Left forelimb (tissue), 1 donor: ENCODE results near the gene PPP1R17.

Experiments used
- DNase-seq: peaks from one replicate; pipeline ENCODE4 v3.0.0-alpha.2; 2018; ENCODE audit warnings: low spot score

The PPP1R17 gene

DNA sequence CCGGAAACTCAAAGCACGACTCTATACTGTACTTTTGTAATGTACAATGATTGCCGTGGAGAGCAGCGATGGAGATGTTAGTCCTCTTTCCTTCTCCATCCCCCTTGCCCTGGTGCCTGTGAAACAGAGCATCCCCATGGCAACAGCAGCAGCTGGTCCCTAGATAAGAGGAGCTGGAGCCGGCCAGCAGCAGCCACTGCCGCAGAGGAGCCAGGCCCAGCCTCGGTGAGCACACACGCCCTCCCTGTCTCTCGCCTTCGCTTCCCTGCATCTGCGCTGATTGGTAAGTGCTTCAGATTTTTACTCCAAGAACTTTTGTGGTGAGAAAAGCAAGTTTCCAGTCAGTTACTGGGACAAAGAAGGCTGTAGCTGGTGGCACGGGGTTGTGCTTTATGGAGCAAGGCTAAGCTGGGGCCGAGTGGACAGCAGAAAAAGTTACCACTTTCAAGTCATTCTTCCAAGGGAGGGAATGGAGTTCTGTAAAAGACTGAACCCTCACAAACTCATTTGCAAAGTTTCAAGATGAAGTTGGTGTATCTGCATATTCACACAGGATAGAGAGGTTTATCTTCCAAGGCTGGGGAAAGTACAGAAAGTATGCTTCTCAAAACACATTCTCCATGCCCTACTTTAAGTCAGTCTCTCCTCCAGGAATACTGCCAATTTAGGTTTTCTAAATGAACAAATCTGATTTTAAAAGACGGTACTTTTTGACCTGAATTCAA is at the start of gene PPP1R17:
TSS of gene PPP1R17 (plus strand) at position 192 of the 725 bp plus-strand sequence. CDS start 5,227 bp downstream, outside the sequence.
- DNase-seq, result no peak

DNA sequence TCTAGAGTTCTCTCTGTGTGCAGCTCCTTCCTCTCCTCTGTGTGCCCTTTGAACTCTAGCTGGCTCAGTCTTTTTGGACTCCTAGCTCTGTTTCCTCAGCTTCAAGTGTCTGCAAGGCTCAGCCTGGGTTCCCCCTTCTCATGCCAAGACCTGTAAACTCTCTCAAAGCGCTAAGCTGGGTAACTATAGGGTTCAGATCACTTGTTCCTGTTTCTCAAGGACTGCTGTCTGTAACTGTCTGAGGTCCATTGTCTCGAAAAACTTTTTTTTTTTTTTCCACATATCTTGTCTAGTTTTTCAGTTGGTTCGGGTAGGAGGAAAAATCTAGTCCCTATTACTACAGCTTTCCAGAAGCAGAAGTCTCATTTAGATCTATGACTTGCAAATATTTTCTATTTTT is 46.6 kb upstream of the PPP1R17 start:
- no peak for DNase-seq

DNA sequence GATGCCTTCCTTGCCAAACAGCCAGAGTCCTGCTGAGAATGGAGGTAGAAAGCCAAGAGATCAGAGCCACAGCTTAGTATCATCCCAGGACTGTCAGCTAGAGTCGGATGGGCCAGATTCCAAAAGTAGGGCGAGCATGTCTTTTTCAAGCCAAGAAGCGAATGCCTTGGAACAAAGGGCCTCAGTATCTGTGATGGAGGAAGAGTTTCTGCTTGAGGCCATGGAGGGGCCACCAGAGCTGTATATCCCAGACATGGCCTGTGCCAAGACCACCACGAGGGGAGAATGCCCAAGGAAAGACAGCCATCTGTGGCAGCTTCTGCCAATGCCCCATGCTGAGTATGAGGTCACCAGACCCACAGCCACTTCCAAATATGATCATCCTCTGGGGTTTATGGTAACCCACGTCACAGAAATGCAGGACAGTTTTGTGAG is 44.3 kb upstream of the PPP1R17 start:
- DNase-seq, result no peak

DNA sequence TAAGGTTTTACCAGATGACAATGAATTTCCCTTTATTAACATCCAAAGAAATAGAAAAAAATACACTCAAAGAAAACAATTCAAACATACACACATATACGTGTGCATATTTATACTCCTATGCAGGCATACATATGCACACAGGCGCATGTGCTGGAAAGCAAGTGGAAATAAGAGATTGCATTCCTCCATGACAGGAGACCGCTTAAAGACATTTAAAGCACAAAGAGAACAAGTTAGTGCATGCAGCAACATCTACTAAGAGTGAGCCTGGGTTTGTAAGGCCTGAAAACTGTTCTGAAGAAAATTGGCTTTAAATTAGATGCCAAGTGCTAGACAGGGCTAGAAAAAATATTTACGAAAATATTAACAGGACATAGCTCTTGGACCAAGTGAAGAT is 40.1 kb upstream of the PPP1R17 start:
- no peak for DNase-seq

DNA sequence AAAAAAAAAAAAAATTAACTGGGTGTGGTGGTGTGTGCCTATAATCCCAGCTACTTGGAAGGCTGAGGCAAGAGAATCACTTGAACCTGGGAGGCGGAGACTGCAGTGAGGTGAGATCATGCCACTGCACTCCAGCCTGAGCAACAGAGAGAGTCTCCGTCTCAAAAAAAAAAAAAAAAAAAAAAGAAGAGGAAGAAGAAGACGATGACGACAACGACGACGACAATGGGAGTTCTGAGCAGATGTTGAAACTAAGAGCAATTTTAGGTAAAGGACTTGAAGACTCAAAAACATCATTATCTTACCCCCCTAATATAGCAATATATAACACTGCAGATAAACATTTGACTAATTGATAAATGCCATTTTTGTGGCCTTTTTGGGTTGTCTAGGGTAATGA is 39.5 kb upstream of the PPP1R17 start:
- DNase-seq, result no peak

DNA sequence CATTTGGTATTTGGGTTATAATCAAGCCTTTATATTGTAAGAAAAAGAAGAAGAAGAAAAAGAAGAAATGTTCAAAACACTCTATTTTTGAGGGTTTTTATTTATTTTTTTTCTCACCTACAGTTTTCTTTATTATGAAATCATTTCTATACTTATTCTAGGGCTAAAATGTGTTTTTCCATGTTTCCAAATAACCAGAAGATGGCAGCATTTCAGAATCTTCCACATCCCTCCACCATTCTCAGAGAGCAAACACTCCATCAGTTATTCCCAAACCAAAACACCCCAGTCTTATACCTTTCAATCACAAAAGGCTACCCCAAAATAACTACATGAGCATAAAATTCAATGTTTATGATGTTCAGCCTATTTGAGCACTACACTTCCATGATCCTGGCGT is 38.7 kb upstream of the PPP1R17 start:
- no peak for DNase-seq

DNA sequence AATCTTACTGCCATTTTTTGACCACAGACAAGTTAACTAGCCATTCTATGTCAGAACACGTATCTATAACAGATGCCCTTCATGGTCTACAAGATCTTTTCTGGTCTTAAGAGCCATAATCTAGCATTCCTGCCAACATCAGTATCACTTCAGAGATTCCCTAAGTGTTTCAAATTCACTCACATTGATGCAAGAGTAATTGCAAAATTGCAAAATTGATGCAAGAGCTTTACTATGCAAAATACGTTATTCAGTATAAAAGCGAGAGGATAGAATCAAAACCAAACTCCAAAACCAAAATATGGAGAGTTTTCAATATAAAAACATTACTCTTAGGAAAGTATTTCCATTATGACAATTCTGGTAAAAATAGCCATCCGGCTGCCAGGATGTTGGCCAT is 38.1 kb upstream of the PPP1R17 start:
- no peak for DNase-seq

DNA sequence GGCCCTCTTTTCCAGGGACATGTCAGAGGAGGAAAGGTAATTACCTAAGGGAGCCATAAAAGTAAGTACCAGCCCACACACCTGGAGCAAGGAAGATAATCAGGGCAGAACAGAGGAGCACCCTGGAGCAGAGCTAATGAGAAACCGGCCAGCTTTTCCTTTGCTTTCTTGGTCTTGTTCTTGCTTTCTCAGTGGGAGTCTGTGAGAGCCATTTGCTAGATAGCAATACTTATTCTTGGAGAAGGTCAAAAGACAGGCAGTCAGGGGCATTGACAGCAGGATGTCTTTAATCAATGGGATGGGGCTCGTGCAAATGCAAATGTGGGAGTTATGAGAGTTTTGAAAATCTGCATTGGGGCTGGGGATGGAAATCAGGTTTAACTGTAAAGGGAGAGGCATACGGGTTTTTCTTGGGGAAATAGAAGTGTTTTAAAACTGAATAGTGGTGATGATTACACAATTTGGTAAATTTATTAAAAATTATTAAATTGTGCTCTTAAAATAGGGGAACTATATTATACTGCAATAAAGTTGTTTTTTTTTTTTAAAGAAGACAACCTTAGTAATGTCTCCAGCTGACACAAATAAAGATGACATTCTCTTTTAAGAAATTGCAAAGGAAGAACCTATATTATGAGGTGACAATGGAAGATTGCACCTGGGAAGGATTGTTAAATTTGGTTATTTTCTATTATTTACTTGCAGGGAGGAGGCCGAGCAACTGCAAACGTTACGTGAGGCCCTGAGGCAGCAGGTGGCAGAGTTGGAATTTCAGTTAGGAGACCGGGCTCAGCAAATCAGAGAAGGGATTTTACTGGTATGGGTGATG is 35.6 kb upstream of the PPP1R17 start:
- no peak for DNase-seq

DNA sequence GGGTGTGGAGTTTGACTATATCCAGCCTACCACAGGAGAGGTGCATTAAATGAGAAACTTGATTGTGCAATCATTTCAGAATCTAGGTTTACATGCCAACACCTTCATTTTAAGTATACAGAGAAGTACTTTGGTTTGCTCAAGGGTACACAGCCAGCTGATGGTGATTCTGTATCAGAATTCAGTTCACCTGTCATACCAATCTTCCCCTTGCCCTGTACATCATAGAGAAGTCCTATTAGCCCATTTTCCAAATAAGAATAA is 35.0 kb upstream of the PPP1R17 start:
- DNase-seq, result no peak

DNA sequence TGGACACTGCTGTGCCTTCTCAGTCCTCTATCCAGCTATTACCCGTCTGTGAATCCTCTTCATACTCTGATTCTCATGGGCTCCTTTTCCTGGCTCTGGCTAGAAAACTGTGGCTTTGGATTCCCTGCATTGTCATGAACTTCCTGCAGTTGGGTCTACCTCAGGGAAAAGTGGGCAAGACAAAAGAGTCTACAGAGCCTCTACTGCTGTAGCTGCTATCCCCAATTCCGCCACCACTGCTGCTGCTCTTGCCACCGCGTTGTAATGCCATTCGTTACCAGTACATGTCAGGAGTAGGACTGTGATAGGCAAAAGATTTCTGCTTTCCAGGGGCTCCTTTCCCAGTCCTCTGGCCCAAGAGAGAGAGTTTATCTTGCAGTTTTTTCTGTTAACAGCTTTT is 23.9 kb upstream of the PPP1R17 start:
- DNase-seq, result no peak

DNA sequence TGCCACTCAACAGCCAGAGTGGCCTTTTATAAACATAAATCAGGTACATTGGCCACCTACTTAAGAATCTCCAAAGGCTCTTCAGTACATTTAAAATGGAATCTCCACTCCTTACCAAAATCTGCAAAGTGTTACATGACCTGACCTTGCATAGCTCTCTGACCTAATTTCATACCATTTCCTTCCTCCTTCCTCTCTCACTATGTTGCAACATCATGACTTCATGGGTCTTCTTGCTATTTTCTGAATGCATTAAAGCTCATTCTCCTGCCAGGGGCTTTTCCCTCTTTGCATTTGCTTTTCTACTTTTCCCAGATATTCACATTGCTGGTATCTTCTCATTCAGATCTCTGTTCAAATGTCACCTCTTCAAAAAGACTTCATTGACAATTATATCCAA is 22.1 kb upstream of the PPP1R17 start:
- DNase-seq, result no peak

DNA sequence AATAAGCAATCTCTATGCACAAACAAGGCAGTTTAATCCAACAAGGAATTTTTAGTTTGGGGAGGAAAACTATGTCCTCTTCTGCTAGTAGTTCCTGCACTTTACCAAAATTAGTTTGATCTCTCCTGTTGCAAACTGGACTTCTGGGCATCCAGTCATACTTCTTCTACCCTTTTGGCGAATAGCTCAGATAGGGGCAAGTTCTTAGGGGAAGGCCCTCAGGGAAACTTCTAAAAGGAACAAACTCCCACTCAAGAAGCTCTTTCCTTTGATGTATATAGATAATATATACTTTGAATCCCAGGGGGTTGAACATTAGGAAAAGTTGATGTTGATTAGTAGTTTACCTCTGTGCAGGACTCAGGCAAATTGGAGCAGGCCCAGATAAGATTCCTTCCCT is 21.5 kb upstream of the PPP1R17 start:
- DNase-seq, result no peak

DNA sequence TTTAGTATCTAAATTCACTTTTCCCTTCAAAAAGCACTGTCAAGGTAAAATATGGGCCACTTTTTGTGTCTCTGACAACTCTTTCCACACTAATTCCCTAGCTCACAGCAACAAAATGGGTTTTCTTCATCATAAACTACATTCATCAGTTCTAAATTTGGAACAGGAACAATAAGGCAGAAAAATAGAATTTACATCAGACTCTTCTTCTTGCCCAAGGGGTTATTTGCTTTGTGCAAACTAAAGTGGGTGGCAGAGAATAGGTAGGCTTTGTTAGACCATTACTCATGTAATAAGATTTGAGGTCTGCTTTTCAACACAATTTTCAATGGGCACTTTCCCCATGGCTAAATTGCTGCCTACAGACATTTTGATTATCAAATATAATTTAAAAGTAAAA is 17.6 kb upstream of the PPP1R17 start:
- DNase-seq, result no peak

DNA sequence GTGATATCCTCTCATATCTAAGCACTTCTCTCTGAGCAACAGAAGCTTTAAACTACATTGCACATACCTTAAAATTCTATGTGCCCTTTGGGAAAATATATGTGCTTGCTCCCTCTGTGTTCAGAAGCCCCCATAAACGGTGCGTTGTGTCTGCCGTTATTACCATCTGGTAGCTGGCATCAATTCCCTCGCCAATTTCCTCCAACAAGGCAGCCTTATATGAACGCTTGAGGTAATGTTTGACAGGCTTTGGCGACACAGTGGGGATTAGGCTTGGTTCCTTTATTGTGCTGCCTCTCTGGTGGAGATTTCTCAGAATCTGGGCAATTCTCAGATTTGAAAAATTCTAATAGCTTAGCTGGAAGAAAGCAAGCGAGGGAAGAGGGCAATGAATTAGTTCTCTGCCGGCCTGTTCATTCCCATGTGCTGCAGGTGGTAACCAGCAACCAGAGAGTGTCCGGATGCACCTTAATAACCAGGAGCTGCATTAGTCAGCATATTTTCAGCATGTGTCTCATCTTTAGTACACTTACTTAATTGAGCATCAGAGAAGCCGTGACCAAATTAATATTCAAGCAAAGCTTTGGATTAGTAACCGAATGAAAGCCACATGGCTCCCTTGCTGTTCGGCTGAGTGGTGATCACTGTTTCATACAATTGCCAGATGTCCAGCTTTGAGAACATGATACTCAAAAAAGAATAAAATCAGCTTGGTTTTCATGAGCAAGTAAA is 7.3 kb upstream of the PPP1R17 start:
- no peak for DNase-seq

DNA sequence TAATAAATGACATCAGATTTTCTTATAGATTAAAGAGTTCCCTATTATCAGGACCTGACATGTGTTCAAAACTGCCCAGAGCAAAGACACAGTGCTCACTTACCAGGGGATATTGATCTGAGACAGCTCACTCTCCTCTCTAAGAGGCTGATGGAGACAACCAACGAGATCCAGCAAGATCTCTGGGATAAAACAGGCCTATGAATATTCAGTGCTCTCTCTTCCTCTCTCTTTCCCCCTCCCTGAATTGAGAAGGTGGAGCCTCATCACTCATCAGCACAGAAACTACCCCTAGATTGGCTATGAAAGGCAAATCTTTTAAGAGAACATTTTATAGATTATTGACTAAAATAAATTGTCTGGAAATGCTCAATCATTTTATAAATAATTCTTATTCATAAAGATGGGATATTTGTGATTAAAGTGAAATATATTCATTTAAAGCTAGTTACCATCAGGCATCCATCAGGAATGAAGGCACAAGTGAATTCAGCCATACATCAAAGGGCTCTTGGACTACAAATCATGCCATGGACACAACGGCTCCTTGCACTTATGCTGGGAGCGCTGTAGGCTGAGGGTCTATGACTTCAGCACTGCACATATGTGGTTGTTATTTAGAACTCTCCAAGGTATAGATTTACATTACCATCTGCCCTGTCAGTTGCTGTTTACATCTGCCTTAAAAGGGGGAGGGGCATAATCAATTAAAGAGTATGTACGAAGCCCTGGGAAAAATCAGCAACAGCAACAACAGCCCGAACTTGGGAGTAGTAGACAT is 3.4 kb upstream of the PPP1R17 start:
- no peak for DNase-seq

DNA sequence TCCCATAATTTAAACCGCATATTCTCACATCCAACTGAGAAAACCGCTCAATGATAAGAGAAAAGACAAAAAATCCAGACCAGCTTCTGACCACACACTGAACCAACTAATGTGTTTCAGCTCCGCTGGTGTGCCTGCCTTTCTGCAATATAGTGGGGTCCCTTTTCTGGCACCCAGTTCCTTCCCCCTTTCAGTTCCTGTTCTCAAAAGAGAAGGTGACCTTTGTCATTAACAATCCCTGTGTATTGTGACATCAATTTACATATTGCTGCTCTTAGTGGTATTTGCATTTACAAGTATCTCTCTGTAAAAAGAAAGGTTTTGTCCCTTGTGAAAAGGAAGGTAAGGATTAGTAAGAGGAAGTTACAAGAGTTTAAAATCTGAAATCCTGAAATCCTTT is 1.4 kb downstream of the PPP1R17 start:
- DNase-seq, result no peak

DNA sequence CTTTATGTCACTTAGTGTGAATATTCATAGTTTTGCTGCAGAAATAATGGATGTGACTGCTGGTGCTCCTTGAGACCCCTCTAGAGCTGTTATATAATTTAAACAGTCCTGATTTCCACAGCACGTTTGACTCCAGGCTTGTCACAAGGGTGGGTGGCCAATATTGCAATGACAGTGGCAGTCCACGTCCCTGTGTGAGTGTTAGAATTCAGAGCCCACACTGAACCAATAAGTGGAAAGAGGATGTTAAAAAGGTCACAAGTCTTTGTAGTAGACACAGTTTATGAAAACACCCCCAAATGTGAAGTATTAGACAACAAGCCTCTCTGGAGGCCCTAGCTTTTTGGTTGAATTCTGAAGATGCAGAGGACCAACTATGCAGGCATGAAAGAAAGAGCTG is 2.0 kb downstream of the PPP1R17 start:
- no peak for DNase-seq

DNA sequence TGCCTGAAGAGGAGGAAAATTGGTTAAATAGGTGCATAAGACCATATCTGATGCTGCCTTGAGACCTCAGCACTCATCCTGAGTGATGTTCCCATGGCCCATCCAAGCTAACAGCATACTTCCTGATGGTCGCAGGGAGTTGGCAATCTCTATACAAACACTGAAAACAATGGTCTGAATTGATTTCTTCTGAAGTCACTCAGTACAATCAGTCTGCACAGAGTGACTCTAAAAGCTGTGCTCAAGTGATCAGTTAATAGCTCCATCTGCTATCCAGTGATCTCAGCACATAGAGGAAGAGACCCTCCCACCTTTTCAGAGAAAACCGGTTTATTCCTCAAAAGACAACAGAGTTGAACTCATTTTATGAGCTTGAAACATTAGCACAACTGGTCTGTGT is 3.9 kb downstream of the PPP1R17 start:
- no peak for DNase-seq

DNA sequence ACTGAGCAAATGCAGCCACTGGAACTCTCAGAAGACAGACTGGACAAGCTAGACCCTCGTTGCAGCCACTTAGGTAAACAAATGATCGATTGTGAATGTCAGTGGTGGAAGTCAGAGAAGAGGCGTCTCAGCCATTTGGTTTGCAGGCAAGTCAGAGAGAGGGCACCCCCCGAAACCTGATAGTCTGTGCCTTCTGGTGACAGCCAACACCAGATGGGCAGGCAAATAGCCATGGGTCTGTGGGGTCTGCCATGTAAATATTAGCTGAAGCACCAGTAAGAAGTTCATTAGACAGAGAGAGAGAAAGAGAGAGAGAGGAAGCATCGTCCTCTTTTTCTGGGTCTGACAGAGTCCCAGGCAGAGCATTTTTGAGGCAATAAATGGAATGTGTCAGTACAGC is 5.4 kb downstream of the PPP1R17 start:
- DNase-seq, result no peak

DNA sequence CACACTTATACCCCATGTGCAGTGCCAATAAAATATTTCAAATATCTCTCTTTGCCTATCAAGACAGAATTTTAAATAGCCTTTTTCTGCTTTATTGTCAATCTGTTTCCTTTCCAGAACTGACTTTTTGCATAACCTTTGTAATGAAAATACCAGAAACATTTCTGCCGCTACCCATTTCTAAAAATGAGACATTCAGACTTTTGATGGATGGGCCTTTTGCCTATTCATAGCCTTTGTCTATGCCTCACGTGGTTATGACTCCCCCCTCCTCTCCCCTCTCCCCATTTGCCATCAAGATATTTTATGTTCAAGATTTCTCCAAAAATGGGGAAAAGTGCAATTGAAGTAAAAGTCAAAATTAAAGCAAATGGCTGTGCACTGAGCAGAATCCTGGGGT is 5.9 kb downstream of the PPP1R17 start:
- no peak for DNase-seq

DNA sequence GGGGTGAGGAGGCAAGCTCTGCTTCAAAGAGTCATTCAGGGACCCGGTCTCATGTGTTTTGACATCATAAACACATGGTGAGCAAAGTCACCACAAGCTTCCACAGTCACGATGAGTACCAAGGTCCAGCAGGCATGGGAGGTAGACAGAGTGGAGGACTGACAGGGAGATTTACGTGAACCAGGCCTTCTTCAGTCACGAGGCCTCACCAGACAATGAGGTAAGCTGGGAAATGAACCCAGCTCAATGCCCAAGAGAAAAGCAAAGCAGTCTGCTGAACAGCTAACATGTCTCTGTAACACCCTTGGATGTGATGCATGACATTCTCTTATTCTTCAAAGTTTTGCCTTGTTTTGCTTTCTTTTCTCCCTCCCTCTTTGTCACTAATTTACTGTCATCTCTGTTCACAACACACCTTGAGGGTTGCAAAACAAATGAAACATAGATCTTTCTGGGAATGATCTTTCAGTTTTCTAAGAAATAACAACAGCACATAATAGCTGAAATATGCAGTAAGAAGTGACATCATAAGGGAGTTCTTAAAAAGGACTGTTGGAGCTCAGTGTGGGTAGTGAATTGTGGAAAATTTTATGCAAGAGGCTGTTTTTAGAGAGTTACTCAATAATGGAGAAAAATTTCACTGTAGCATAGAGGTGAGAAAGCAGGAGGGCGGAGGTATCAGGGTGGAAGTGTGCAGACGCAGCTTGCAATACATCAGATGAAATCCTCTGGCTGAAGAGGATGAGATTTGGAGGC is 9.0 kb downstream of the PPP1R17 start:
- DNase-seq, result no peak

DNA sequence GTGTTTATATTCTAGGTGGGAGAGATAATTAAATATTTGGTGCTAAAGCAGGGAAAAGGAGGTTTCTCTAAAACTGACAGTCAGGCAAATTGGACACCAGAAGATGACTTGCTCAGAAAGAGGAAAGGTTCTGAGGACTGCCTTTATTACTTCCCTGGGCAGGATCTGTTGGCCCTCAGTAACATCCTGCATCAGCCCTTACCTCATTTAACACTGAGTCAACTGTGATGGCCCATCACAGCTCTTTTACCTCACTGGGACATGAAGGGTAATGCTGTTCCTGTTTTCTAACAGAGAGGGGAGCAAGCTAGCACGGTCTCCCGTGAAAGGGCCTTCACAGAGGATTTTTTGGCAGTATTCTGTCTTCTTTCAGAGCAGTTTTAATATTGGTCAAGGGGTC is 12.0 kb downstream of the PPP1R17 start:
- DNase-seq, result no peak
